Neural progenitor cell (in vitro differentiated cells): ENCODE data around the gene CCDC142. TPM values are rescaled to one million over a fixed set of nuclear protein-coding genes. Genes with fewer than 3 reads are reported as not detected.

Source experiments
- DNase-seq: peaks from one replicate; pipeline ENCODE4 v3.0.0-alpha.2; 2016; ENCODE audit warnings: low spot score
- H2AFZ ChIP-seq: fragments of 200-600 bp; sonication (generic); replicated peaks from 2 replicates; pipeline ENCODE4 v1.6.1; 2016; ENCODE audit warnings: antibody characterized with exemption
- H3F3A ChIP-seq: fragments of 200-600 bp; sonication (generic); 2 replicates; pipeline ENCODE4 v1.6.1; 2016; ENCODE audit warnings: antibody characterized with exemption, low read depth
- H3K27ac ChIP-seq: fragments of 200-600 bp; sonication (generic); 2 replicates; pipeline ENCODE4 v1.5.1; 2016; ENCODE audit warnings: mild to moderate bottlenecking
- H3K27me3 ChIP-seq: fragments of 200-600 bp; sonication (generic); 2 replicates; pipeline ENCODE4 v1.6.1; 2016; ENCODE audit warnings: mild to moderate bottlenecking, moderate library complexity
- H3K36me3 ChIP-seq: fragments of 200-600 bp; sonication (generic); 2 replicates; pipeline ENCODE4 v1.5.1; 2016
- H3K4me1 ChIP-seq: fragments of 200-600 bp; sonication (generic); 2 replicates; pipeline ENCODE4 v1.6.1; 2016; ENCODE audit warnings: mixed run types
- H3K4me2 ChIP-seq: fragments of 200-600 bp; sonication (generic); 2 replicates; pipeline ENCODE4 v1.6.1; 2016
- H3K4me3 ChIP-seq: fragments of 200-600 bp; sonication (generic); 2 replicates; pipeline ENCODE4 v1.5.1; 2016
- H3K79me2 ChIP-seq: fragments of 200-600 bp; sonication (generic); 2 replicates; pipeline ENCODE4 v1.6.1; 2016; ENCODE audit warnings: low read depth
- H3K9ac ChIP-seq: fragments of 200-600 bp; sonication (generic); 2 replicates; pipeline ENCODE4 v1.6.1; 2016
- H3K9me3 ChIP-seq: fragments of 200-600 bp; sonication (generic); 2 replicates; pipeline ENCODE4 v1.5.1; 2016; ENCODE audit warnings: low read depth
- H4K20me1 ChIP-seq: fragments of 200-600 bp; sonication (generic); 2 replicates; pipeline ENCODE4 v1.6.1; 2016; ENCODE audit warnings: low read depth
- H3K27ac Mint-ChIP-seq: 3 replicates; pipeline ENCODE4 v1.8.0; 2021; ENCODE audit warnings: mixed read lengths
- H3K27me3 Mint-ChIP-seq: 2 replicates; pipeline ENCODE4 v1.8.0; 2022; ENCODE audit warnings: low read depth, mild to moderate bottlenecking, inconsistent platforms, moderate library complexity, mixed read lengths; ENCODE audit not compliant: insufficient read depth
- H3K36me3 Mint-ChIP-seq: 3 replicates; pipeline ENCODE4 v1.8.0; 2021; ENCODE audit warnings: mixed read lengths
- H3K4me1 Mint-ChIP-seq: 3 replicates; pipeline ENCODE4 v1.8.0; 2021; ENCODE audit warnings: mixed read lengths
- H3K4me3 Mint-ChIP-seq: 3 replicates; pipeline ENCODE4 v1.8.0; 2021; ENCODE audit warnings: mild to moderate bottlenecking, moderate library complexity, mixed read lengths
- H3K9me3 Mint-ChIP-seq: 3 replicates; pipeline ENCODE4 v1.8.0; 2020; ENCODE audit warnings: mixed read lengths
- EZH2 ChIP-seq: fragments of 200-600 bp; sonication (generic); IDR thresholded peaks from 2 replicates; pipeline ENCODE4 v1.6.1; 2017; ENCODE audit warnings: antibody characterized with exemption, mild to moderate bottlenecking, moderate library complexity
- EZH2phosphoT487 ChIP-seq: fragments of 200-600 bp; sonication (generic); IDR thresholded peaks from 2 replicates; pipeline ENCODE4 v1.6.1; 2017; ENCODE audit warnings: antibody characterized with exemption
- total RNA-seq: library from RNA; depleted of rRNA; stranded (reverse); fragments of >200 nt; gene quantifications from 2 replicates; pipeline ENCODE4 v1.2.3, GENCODE V29; 2015; ENCODE audit warnings: low replicate concordance
- TF ChIP-seq, protein P1 (sequence below): fragments of 200-600 bp; sonication (generic); IDR thresholded peaks from 2 replicates; pipeline ENCODE4 v1.5.1; 2017; ENCODE audit warnings: antibody characterized with exemption, mild to moderate bottlenecking

CCDC142 gene
- total RNA-seq, 1 donor from 2014 or later = 12.0 TPM

DNA sequence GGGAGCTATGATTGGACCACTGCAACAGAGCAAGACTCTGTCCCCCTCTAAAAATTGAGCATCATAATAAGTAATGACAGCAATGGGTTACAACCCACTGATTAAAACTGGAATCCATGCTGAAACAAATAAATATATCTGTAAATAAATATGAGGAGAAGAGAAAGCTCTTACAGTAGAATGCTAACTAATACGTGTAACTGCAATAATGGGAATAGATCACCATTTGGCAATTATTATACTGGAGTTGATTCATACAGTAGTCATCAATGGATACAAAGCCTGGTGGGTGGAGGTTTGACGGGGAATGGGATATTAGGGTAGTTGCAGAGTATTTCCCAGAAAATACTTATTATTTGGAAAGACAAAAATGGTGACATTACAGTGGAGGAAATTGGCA, 34.0 kb downstream of the CCDC142 start:
- no peak overlapping the region for H2AFZ ChIP-seq
- Mint-ChIP-seq H3K9me3 (no peaks in the 10 kb centered on the region), H3K4me1 (no peaks in the 10 kb centered on the region), H3K27me3 (peaks cover 12% of the 10 kb centered on the region), H3K36me3 (no peaks in the 10 kb centered on the region), H3K27ac (no peak overlapping the region), H3K4me3 (no peak overlapping the region)
- no peaks in the 10 kb centered on the region for H3K9me3 ChIP-seq
- H3K79me2 ChIP-seq = no peaks in the 10 kb centered on the region
- H3K27me3 ChIP-seq = peaks cover 18% of the 10 kb centered on the region
- H3F3A ChIP-seq = peaks cover 5% of the 10 kb centered on the region
- no peak overlapping the region for H3K27ac ChIP-seq
- H3K4me3 ChIP-seq = no peak overlapping the region
- no peak for DNase-seq
- no peak overlapping the region for H3K9ac ChIP-seq
- no peaks in the 10 kb centered on the region for H3K36me3 ChIP-seq
- H4K20me1 ChIP-seq = no peaks in the 10 kb centered on the region
- no peak overlapping the region for H3K4me2 ChIP-seq
- H3K4me1 ChIP-seq = no peaks in the 10 kb centered on the region
- TF ChIP-seq EZH2 = no peak
- TF ChIP-seq EZH2phosphoT487 = no peak
- TF ChIP-seq, protein P1, sequence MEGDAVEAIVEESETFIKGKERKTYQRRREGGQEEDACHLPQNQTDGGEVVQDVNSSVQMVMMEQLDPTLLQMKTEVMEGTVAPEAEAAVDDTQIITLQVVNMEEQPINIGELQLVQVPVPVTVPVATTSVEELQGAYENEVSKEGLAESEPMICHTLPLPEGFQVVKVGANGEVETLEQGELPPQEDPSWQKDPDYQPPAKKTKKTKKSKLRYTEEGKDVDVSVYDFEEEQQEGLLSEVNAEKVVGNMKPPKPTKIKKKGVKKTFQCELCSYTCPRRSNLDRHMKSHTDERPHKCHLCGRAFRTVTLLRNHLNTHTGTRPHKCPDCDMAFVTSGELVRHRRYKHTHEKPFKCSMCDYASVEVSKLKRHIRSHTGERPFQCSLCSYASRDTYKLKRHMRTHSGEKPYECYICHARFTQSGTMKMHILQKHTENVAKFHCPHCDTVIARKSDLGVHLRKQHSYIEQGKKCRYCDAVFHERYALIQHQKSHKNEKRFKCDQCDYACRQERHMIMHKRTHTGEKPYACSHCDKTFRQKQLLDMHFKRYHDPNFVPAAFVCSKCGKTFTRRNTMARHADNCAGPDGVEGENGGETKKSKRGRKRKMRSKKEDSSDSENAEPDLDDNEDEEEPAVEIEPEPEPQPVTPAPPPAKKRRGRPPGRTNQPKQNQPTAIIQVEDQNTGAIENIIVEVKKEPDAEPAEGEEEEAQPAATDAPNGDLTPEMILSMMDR = no peak

DNA sequence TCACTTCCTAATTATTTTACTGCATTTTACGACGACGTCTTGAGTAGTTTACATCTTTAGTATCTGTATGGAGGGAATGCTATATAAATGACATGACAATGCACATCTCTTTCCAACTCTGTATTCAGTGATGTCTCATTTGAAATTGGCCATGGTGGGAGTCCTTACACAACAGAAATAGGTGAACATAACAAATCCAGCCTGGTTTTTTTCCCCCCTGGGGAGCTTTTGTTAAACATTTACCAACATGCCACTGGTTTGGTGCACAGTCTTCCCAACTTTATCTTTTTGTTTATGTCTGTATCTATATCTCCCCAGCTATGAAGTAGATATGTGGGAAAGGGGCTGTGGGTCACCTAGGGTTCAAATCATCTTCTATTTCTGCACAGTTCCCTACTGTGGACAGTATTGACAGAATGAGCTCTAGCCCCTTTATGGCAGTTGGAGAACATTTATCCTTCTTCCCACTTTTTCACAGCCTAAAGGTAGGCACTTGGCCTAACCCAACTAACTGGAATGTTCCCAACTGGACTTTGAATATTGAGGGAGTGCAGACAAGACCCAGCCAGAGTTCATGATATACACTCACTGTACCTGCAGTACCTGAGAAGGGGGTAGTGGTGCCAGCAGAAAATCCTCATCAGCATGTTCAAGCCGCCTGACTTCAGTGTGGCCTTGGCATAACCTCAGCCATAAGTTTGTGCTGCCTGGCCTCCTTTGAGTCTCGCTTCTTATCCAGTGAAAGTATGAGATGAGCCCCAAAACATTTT, 35.4 kb downstream of the CCDC142 start:
- H3K4me3 Mint-ChIP-seq = no peak overlapping the region
- Histone ChIP-seq H3K4me1 (no peaks in the 10 kb centered on the region), H3K4me2 (no peak overlapping the region), H2AFZ (no peak overlapping the region), H3K9me3 (no peaks in the 10 kb centered on the region), H3F3A (peaks cover 6% of the 10 kb centered on the region), H3K27me3 (peaks cover 23% of the 10 kb centered on the region), H3K36me3 (no peaks in the 10 kb centered on the region), H3K9ac (no peak overlapping the region), H3K4me3 (no peak overlapping the region), H4K20me1 (no peaks in the 10 kb centered on the region), H3K79me2 (no peaks in the 10 kb centered on the region), H3K27ac (no peak overlapping the region)
- TF ChIP-seq EZH2 (no peak), EZH2phosphoT487 (no peak)
- TF ChIP-seq, protein P1 = no peak
- H3K36me3 Mint-ChIP-seq = no peaks in the 10 kb centered on the region
- no peaks in the 10 kb centered on the region for H3K4me1 Mint-ChIP-seq
- H3K9me3 Mint-ChIP-seq = no peaks in the 10 kb centered on the region
- peaks cover 11% of the 10 kb centered on the region for H3K27me3 Mint-ChIP-seq
- no peak overlapping the region for H3K27ac Mint-ChIP-seq
- no peak for DNase-seq

DNA sequence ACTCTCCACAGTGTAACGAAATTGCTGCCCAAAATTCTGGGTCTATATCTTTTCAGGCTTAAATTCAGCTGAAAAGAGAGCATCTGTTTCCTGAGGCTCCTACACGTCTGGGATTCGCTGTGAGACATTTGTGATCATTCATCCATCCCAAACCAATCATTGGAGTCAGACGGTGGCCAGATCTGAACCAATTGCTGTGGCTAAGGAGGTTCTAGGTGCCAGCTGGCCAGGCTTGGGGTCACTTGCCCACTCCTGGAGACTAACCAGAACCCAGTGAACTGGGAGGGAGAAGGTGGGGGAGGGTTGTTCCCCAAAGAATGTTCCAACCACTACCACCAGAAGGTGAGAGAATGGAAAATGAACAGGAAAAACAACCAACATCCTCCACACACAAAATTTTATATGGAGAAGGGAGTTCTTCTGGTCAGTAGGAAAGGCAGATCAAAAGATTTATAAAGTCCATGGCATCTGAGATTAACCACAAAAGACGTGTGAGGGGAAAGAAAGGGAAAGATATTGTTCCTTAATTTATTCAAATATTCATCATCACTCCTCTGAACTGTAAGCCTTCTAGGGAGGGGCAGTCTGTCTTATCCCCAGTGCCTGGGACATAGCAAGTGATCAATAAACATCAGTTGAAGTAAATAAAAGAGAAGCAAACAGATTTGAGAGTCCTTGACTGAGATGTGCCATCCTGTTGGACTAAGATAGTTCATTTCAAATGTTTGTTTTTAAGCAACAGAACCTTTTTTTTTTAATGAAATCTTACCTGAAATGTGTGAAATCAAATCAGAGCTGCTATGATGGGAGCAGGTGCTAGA, 38.1 kb downstream of the CCDC142 start:
- Mint-ChIP-seq H3K27me3 (peaks cover 16% of the 10 kb centered on the region), H3K36me3 (no peaks in the 10 kb centered on the region), H3K27ac (no peak overlapping the region), H3K4me3 (no peak overlapping the region), H3K9me3 (no peaks in the 10 kb centered on the region), H3K4me1 (peaks cover 9% of the 10 kb centered on the region)
- no peak for DNase-seq
- Histone ChIP-seq H3K4me2 (no peak overlapping the region), H3K4me1 (peaks cover 2% of the 10 kb centered on the region), H4K20me1 (no peaks in the 10 kb centered on the region), H2AFZ (no peak overlapping the region), H3K79me2 (peaks cover 3% of the 10 kb centered on the region), H3K27ac (no peak overlapping the region), H3K9me3 (no peaks in the 10 kb centered on the region), H3K36me3 (no peaks in the 10 kb centered on the region), H3F3A (peaks cover 33% of the 10 kb centered on the region), H3K4me3 (no peak overlapping the region), H3K27me3 (peaks cover 22% of the 10 kb centered on the region), H3K9ac (no peak overlapping the region)
- TF ChIP-seq EZH2phosphoT487 (no peak), EZH2 (no peak)
- TF ChIP-seq, protein P1 = no peak
